ENCODE results near the gene OTOL1.
"Not testable (repeated sequence)": the region's sequence is repeated elsewhere in the genome, so short reads cannot be mapped to it uniquely, and the experiment has no call there.

The OTOL1 gene

GRCh38 chr3:161489395-161489794 lies 7.2 kb upstream of the OTOL1 start:
- Histone ChIP-seq H3K4me2 (ENCODE audit: insufficient read depth, low read length) (no peak overlapping the region), H2AFZ (ENCODE audit: low read depth, low read length) (no peak overlapping the region), H3K27me3 (ENCODE audit: insufficient read depth, low read length, poor library complexity) (no peaks in the 10 kb centered on the region), H3K36me3 (ENCODE audit: insufficient read depth, low read length) (no peaks in the 10 kb centered on the region), H3K27ac (ENCODE audit: low read length) (no peak overlapping the region), H3K9ac (ENCODE audit: low read depth, low read length) (no peak overlapping the region), H3K4me3 (ENCODE audit: low read depth in 1 of 2, low read length in 2 of 2) (no peak overlapping the region), H3K9me3 (ENCODE audit: insufficient read depth, low read length, severe bottlenecking) (no peaks in the 10 kb centered on the region), H3K79me2 (ENCODE audit: insufficient read depth, low read length) (no peaks in the 10 kb centered on the region), H3K4me1 (ENCODE audit: insufficient read depth, low read length) (no peaks in the 10 kb centered on the region), H4K20me1 (ENCODE audit: insufficient read depth, low read length) (no peaks in the 10 kb centered on the region)
- TF ChIP-seq EZH2 (IDR thresholded peaks at IDR 0.05; ENCODE audit: borderline replicate concordance, low read depth, low read length, severe bottlenecking) (no peak), CTCF (IDR thresholded peaks at IDR 0.05; ENCODE audit: borderline replicate concordance, extremely low read depth, low read length, poor library complexity, severe bottlenecking) (no peak)
- DNase-seq = no peak
- no peak for ATAC-seq (ENCODE audit: insufficient read depth, low read depth)

GRCh38 chr3:161490845-161491244 lies 5.8 kb upstream of the OTOL1 start:
- not testable (repeated sequence) for DNase-seq; H3K4me3 ChIP-seq (ENCODE audit: low read depth in 1 of 2, low read length in 2 of 2); H4K20me1 ChIP-seq (ENCODE audit: insufficient read depth, low read length); H3K36me3 ChIP-seq (ENCODE audit: insufficient read depth, low read length); H3K4me1 ChIP-seq (ENCODE audit: insufficient read depth, low read length); H3K9ac ChIP-seq (ENCODE audit: low read depth, low read length); H2AFZ ChIP-seq (ENCODE audit: low read depth, low read length); H3K27me3 ChIP-seq (ENCODE audit: insufficient read depth, low read length, poor library complexity); ATAC-seq (ENCODE audit: insufficient read depth, low read depth); H3K9me3 ChIP-seq (ENCODE audit: insufficient read depth, low read length, severe bottlenecking); H3K79me2 ChIP-seq (ENCODE audit: insufficient read depth, low read length); H3K4me2 ChIP-seq (ENCODE audit: insufficient read depth, low read length); H3K27ac ChIP-seq (ENCODE audit: low read length)

GRCh38 chr3:161498259-161498921 lies 1.8 kb downstream of the OTOL1 start:
- TF ChIP-seq EZH2 (IDR thresholded peaks at IDR 0.05; ENCODE audit: borderline replicate concordance, low read depth, low read length, severe bottlenecking) (no peak), CTCF (IDR thresholded peaks at IDR 0.05; ENCODE audit: borderline replicate concordance, extremely low read depth, low read length, poor library complexity, severe bottlenecking) (no peak)
- ATAC-seq (ENCODE audit: insufficient read depth, low read depth) (no peak), DNase-seq (no peak)
- Histone ChIP-seq H3K4me3 (ENCODE audit: low read depth in 1 of 2, low read length in 2 of 2) (no peak overlapping the region), H3K4me2 (ENCODE audit: insufficient read depth, low read length) (no peak overlapping the region), H3K9ac (ENCODE audit: low read depth, low read length) (no peak overlapping the region), H3K27ac (ENCODE audit: low read length) (no peak overlapping the region), H3K27me3 (ENCODE audit: insufficient read depth, low read length, poor library complexity) (no peaks in the 10 kb centered on the region), H3K4me1 (ENCODE audit: insufficient read depth, low read length) (no peaks in the 10 kb centered on the region), H3K9me3 (ENCODE audit: insufficient read depth, low read length, severe bottlenecking) (no peaks in the 10 kb centered on the region), H3K79me2 (ENCODE audit: insufficient read depth, low read length) (no peaks in the 10 kb centered on the region), H4K20me1 (ENCODE audit: insufficient read depth, low read length) (no peaks in the 10 kb centered on the region), H2AFZ (ENCODE audit: low read depth, low read length) (no peak overlapping the region), H3K36me3 (ENCODE audit: insufficient read depth, low read length) (no peaks in the 10 kb centered on the region)

GRCh38 chr3:161500068-161500796 lies 3.6 kb downstream of the OTOL1 start:
- H3K4me2 ChIP-seq (ENCODE audit: insufficient read depth, low read length) = no peak overlapping the region
- no peaks in the 10 kb centered on the region for H3K36me3 ChIP-seq (ENCODE audit: insufficient read depth, low read length)
- no peak overlapping the region for H2AFZ ChIP-seq (ENCODE audit: low read depth, low read length)
- DNase-seq (no peak), ATAC-seq (ENCODE audit: insufficient read depth, low read depth) (no peak)
- no peaks in the 10 kb centered on the region for H3K9me3 ChIP-seq (ENCODE audit: insufficient read depth, low read length, severe bottlenecking)
- H3K27ac ChIP-seq (ENCODE audit: low read length) = no peak overlapping the region
- H3K79me2 ChIP-seq (ENCODE audit: insufficient read depth, low read length) = no peaks in the 10 kb centered on the region
- no peaks in the 10 kb centered on the region for H3K27me3 ChIP-seq (ENCODE audit: insufficient read depth, low read length, poor library complexity)
- TF ChIP-seq EZH2 (IDR thresholded peaks at IDR 0.05; ENCODE audit: borderline replicate concordance, low read depth, low read length, severe bottlenecking) = no peak
- no peak for TF ChIP-seq CTCF (IDR thresholded peaks at IDR 0.05; ENCODE audit: borderline replicate concordance, extremely low read depth, low read length, poor library complexity, severe bottlenecking)
- no peak overlapping the region for H3K9ac ChIP-seq (ENCODE audit: low read depth, low read length)
- H3K4me3 ChIP-seq (ENCODE audit: low read depth in 1 of 2, low read length in 2 of 2) = no peak overlapping the region
- H4K20me1 ChIP-seq (ENCODE audit: insufficient read depth, low read length) = no peaks in the 10 kb centered on the region
- no peaks in the 10 kb centered on the region for H3K4me1 ChIP-seq (ENCODE audit: insufficient read depth, low read length)

Measured in DND-41 (cell line).